ENCODE data around the gene ADH1A. TPM values are rescaled to one million over a fixed set of nuclear protein-coding genes. Genes with fewer than 3 reads are reported as not detected.

Gene ADH1A
- polyA plus RNA-seq, 1 donor (not counting 4 experiments of a cell fraction or from before 2014, with no cell fraction given): not detected

GRCh38 chr4:99324979-99325378, 34.2 kb upstream of the ADH1A start:
- no peaks in the 10 kb centered on the region for H3K27me3 ChIP-seq (ENCODE audit: control insufficient read depth, extremely low read depth, insufficient read depth, low read length)
- no peak overlapping the region for H3K27ac ChIP-seq (ENCODE audit: control insufficient read depth, insufficient read depth, low read length)
- FAIRE-seq (no peak), DNase-seq (ENCODE audit: low read depth, low spot score) (no peak)
- H3K4me1 ChIP-seq (ENCODE audit: control insufficient read depth, extremely low read depth, insufficient read depth, low read length): no peaks in the 10 kb centered on the region
- no peaks in the 10 kb centered on the region for H4K20me1 ChIP-seq (ENCODE audit: control insufficient read depth, extremely low read depth, insufficient read depth, low read length)
- H3K9ac ChIP-seq (ENCODE audit: control insufficient read depth, extremely low read depth, insufficient read depth, low read length): no peak overlapping the region
- H3K4me3 ChIP-seq (ENCODE audit: control insufficient read depth in 2 of 3, extremely low read depth in 1 of 3, insufficient read depth in 2 of 3, low read depth in 1 of 3, low read length in 3 of 3): no peak overlapping the region
- TF ChIP-seq EZH2 (IDR thresholded peaks at IDR 0.05; ENCODE audit: low read length): no peak
- no peak for TF ChIP-seq CTCF (optimal IDR thresholded peaks at IDR 0.05 in 1 of 3, IDR thresholded peaks at IDR 0.05 in 1 of 3, conservative IDR thresholded peaks at IDR 0.05 in 1 of 3; ENCODE audit: extremely low read depth in 1 of 3, insufficient read depth in 2 of 3, low read length in 3 of 3)
- H3K4me2 ChIP-seq (ENCODE audit: control insufficient read depth, extremely low read depth, insufficient read depth, low read depth, low read length): no peak overlapping the region
- H3K79me2 ChIP-seq (ENCODE audit: control insufficient read depth, insufficient read depth, low read length): no peaks in the 10 kb centered on the region
- no peaks in the 10 kb centered on the region for H3K36me3 ChIP-seq (ENCODE audit: control insufficient read depth in 2 of 2, extremely low read depth in 1 of 2, insufficient read depth in 2 of 2, low read length in 2 of 2)
- no peaks in the 10 kb centered on the region for H3K9me3 ChIP-seq (ENCODE audit: control insufficient read depth, low read depth, low read length)
- dilution Hi-C loops (cut with MboI; ENCODE audit: extremely low pct_ligation_motif_present, low sequenced_read_pairs): no loop called here
- H3K9me1 ChIP-seq (ENCODE audit: control insufficient read depth, extremely low read depth, insufficient read depth, low read length): no peaks in the 10 kb centered on the region
- H2AFZ ChIP-seq (ENCODE audit: control insufficient read depth, low read length): no peak overlapping the region

- FAIRE-seq (no peak), DNase-seq (ENCODE audit: low read depth, low spot score) (no peak)
- no peaks in the 10 kb centered on the region for H3K9me3 ChIP-seq (ENCODE audit: control insufficient read depth, low read depth, low read length)
- H3K4me2 ChIP-seq (ENCODE audit: control insufficient read depth, extremely low read depth, insufficient read depth, low read depth, low read length): no peak overlapping the region
- dilution Hi-C loops (cut with MboI; ENCODE audit: extremely low pct_ligation_motif_present, low sequenced_read_pairs): no loop called here
- TF ChIP-seq EZH2 (IDR thresholded peaks at IDR 0.05; ENCODE audit: low read length): no peak
- no peak for TF ChIP-seq CTCF (optimal IDR thresholded peaks at IDR 0.05 in 1 of 3, IDR thresholded peaks at IDR 0.05 in 1 of 3, conservative IDR thresholded peaks at IDR 0.05 in 1 of 3; ENCODE audit: extremely low read depth in 1 of 3, insufficient read depth in 2 of 3, low read length in 3 of 3)
- no peaks in the 10 kb centered on the region for H3K27me3 ChIP-seq (ENCODE audit: control insufficient read depth, extremely low read depth, insufficient read depth, low read length)
- H3K36me3 ChIP-seq (ENCODE audit: control insufficient read depth in 2 of 2, extremely low read depth in 1 of 2, insufficient read depth in 2 of 2, low read length in 2 of 2): no peaks in the 10 kb centered on the region
- no peaks in the 10 kb centered on the region for H3K79me2 ChIP-seq (ENCODE audit: control insufficient read depth, insufficient read depth, low read length)
- no peaks in the 10 kb centered on the region for H4K20me1 ChIP-seq (ENCODE audit: control insufficient read depth, extremely low read depth, insufficient read depth, low read length)
- H3K27ac ChIP-seq (ENCODE audit: control insufficient read depth, insufficient read depth, low read length): no peak overlapping the region
- H3K4me3 ChIP-seq (ENCODE audit: control insufficient read depth in 2 of 3, extremely low read depth in 1 of 3, insufficient read depth in 2 of 3, low read depth in 1 of 3, low read length in 3 of 3): no peak overlapping the region
- no peaks in the 10 kb centered on the region for H3K4me1 ChIP-seq (ENCODE audit: control insufficient read depth, extremely low read depth, insufficient read depth, low read length)
- no peak overlapping the region for H3K9ac ChIP-seq (ENCODE audit: control insufficient read depth, extremely low read depth, insufficient read depth, low read length)
- no peaks in the 10 kb centered on the region for H3K9me1 ChIP-seq (ENCODE audit: control insufficient read depth, extremely low read depth, insufficient read depth, low read length)
- H2AFZ ChIP-seq (ENCODE audit: control insufficient read depth, low read length): no peak overlapping the region
Observed at GRCh38 chr4:99324361-99324760, 33.6 kb upstream of the ADH1A start.

All from keratinocyte (primary cell).